Activated T-cell treated with anti-CD3 and anti-CD28 coated beads, Interleukin-2, amount 50 U/mL, for 24 hours (primary cell): Measurements from ENCODE around the gene DDX24.

Experiments used
- DNase-seq: peaks from one replicate; pipeline ENCODE4 v3.0.0-alpha.2; 2020
- H3K27ac Mint-ChIP-seq: 2 replicates; pipeline ENCODE4 v1.8.0; 2020; ENCODE audit warnings: mild to moderate bottlenecking, mixed read lengths
- H3K27me3 Mint-ChIP-seq: 2 replicates; pipeline ENCODE4 v1.8.0; 2020; ENCODE audit warnings: mixed read lengths
- H3K36me3 Mint-ChIP-seq: 2 replicates; pipeline ENCODE4 v1.8.0; 2020; ENCODE audit warnings: low read depth, mixed read lengths
- H3K4me1 Mint-ChIP-seq: 2 replicates; pipeline ENCODE4 v1.8.0; 2020; ENCODE audit warnings: low read depth, mixed read lengths
- H3K4me3 Mint-ChIP-seq: 2 replicates; pipeline ENCODE4 v1.8.0; 2020; ENCODE audit warnings: mild to moderate bottlenecking, moderate library complexity, mixed read lengths
- H3K9me3 Mint-ChIP-seq: 2 replicates; pipeline ENCODE4 v1.8.0; 2020; ENCODE audit warnings: mixed read lengths

Gene DDX24

GRCh38 chr14:94016446-94016976 is 64.5 kb downstream of the DDX24 start:
- H3K9me3 Mint-ChIP-seq: no peaks in the 10 kb centered on the region
- H3K27me3 Mint-ChIP-seq: no peaks in the 10 kb centered on the region

DNA sequence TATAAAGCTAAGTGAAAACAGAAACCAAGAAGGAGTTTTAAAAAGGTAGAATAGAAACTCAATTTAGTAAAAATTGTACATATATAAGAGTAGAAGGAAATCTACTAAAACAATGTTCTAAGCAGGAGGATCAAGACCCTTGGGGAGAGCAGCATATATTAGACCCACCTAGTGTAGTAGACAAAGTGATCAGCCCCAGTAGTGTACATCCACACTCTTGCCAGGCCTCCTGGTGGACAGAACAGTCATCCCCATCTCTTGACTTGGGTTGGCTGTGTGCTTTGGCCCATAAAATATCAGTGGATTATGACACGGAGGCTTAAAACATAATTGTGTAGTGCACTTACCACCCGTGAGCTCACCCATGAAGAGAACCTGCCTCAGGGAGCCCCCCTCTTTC is 65.8 kb downstream of the DDX24 start:
- DNase-seq: no peak
- no peak overlapping the region for H3K27ac Mint-ChIP-seq

More at GRCh38 chr14:94016446-94016976, 64.5 kb downstream of the DDX24 start:
- Mint-ChIP-seq H3K36me3 (no peaks in the 10 kb centered on the region), H3K4me1 (peaks cover 21% of the 10 kb centered on the region), H3K4me3 (no peak overlapping the region), H3K27ac (no peak overlapping the region)
- DNase-seq: no peak

DNA sequence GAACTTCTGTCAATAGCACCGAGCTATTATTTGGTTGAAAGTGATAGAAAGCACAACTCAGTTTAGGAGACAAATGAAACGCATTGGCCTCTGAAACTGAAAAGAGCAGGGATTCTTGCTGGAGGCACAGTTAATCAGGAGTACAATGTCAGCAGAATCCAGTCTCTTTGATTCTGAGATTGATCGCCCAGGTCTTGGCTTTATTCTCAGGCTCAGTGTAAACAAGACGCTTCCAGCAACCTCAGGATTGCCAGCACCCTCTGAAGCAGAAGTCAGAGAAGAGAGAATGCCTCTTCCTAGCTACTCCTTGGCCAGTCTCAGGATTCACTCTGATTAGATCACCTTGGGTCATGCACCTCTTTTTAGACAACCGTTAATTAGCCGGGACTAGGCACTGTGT is 66.6 kb downstream of the DDX24 start:
- Mint-ChIP-seq H3K36me3 (no peaks in the 10 kb centered on the region), H3K27me3 (no peaks in the 10 kb centered on the region), H3K27ac (no peak overlapping the region), H3K4me1 (peaks cover 27% of the 10 kb centered on the region), H3K9me3 (no peaks in the 10 kb centered on the region), H3K4me3 (no peak overlapping the region)
- no peak for DNase-seq

More for the DNA sequence above, 65.8 kb downstream of the DDX24 start:
- H3K36me3 Mint-ChIP-seq: no peaks in the 10 kb centered on the region
- H3K4me1 Mint-ChIP-seq: peaks cover 20% of the 10 kb centered on the region
- H3K9me3 Mint-ChIP-seq: no peaks in the 10 kb centered on the region
- H3K27me3 Mint-ChIP-seq: no peaks in the 10 kb centered on the region
- no peak overlapping the region for H3K4me3 Mint-ChIP-seq

DNA sequence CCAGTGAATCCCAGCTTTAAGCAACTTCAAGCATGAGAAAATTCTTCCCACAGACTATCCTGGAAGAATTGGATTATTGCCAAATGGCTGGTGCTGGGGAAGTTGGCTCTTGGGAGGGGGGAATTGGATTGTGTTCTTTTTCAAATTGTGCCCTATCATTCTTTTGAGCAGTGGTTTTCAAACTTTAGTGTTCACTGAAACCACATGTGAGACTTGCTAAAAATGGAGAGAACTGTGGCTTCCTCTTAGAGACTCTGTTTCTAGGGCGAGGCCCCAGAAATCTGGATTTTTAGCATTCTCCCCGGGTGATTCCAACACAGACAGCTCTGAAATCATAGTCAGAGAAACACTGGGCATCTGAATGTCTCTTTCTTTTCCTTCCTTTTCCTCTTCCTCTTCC is 69.2 kb downstream of the DDX24 start:
- H3K27me3 Mint-ChIP-seq: no peaks in the 10 kb centered on the region
- H3K4me1 Mint-ChIP-seq: peaks cover 42% of the 10 kb centered on the region
- peak overlapping the region; percentile 26 for H3K27ac Mint-ChIP-seq
- H3K36me3 Mint-ChIP-seq: no peaks in the 10 kb centered on the region
- no peak for DNase-seq
- no peak overlapping the region for H3K4me3 Mint-ChIP-seq
- no peaks in the 10 kb centered on the region for H3K9me3 Mint-ChIP-seq

DNA sequence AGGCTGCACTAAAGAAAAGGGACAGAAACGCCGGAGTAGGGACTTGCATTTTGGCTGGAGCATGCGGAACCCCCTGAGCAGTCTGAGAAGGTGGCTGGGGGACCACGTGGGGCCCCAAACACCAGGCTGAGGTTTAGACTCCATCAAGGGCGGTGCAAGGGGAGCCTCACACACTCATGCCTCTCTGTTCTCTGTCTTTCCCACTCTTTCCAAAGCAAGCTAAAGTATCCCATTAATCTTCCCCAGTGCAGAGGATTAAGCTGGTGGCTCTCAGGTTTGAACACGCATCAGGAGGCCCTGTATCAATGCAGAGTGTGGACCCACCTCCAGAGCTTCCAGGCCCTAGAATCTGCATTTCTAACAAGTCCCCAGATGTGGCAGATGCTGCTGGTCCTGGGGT is 70.4 kb downstream of the DDX24 start:
- H3K9me3 Mint-ChIP-seq: no peaks in the 10 kb centered on the region
- H3K36me3 Mint-ChIP-seq: no peaks in the 10 kb centered on the region
- no peaks in the 10 kb centered on the region for H3K27me3 Mint-ChIP-seq
- H3K27ac Mint-ChIP-seq: no peak overlapping the region
- DNase-seq: no peak
- peaks cover 42% of the 10 kb centered on the region for H3K4me1 Mint-ChIP-seq
- H3K4me3 Mint-ChIP-seq: no peak overlapping the region

DNA sequence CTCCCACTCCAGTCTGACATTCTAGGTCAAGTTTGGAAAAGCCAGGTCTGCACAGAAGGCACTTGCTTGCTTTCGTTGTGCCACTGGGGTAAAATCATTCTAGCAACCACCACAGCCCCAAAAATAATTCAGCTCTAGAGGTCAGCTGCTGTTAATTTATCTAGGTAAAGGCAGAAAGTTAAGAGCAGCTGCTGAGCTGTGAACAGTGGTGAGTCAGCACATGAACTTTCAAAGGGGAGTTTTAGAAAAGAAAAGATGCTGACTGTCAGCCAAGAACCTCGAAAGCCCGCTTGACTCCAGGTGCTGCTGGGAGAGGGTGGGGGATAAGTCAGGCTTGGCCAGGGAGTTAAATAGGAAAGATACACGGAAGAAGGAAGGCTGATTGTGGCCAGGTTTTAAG is 71.2 kb downstream of the DDX24 start:
- Mint-ChIP-seq H3K9me3 (no peaks in the 10 kb centered on the region), H3K4me1 (peaks cover 42% of the 10 kb centered on the region), H3K27me3 (no peaks in the 10 kb centered on the region), H3K4me3 (no peak overlapping the region), H3K27ac (peak overlapping the region; percentile 8), H3K36me3 (no peaks in the 10 kb centered on the region)
- DNase-seq: no peak

DNA sequence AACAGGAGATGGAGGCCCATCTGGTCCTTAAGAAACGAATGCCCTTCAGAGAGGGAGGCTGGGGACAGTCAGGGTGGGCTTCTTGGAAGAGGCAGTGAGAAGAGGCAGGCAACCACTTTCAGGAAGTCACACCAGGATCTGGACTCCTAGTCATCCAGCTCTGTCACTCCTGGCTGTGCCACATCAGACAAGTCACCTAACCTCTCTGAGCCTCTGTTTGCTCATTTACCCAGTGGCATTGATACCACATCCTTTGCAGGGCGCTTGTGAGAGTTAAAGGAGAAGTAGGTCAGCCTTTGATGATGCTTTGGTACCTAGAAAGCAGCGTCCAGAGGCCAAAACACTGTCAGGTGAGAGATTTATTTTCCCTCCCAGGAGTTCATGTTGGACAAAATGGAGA is 72.8 kb downstream of the DDX24 start:
- Mint-ChIP-seq H3K27me3 (no peaks in the 10 kb centered on the region), H3K9me3 (no peaks in the 10 kb centered on the region), H3K4me1 (peaks cover 42% of the 10 kb centered on the region), H3K36me3 (no peaks in the 10 kb centered on the region), H3K4me3 (no peak overlapping the region), H3K27ac (peak overlapping the region; percentile 8)
- DNase-seq: no peak

GRCh38 chr14:94005324-94006073 is 75.5 kb downstream of the DDX24 start:
- H3K27me3 Mint-ChIP-seq: no peaks in the 10 kb centered on the region
- DNase-seq: no peak
- peaks cover 35% of the 10 kb centered on the region for H3K4me1 Mint-ChIP-seq
- H3K27ac Mint-ChIP-seq: no peak overlapping the region
- no peaks in the 10 kb centered on the region for H3K9me3 Mint-ChIP-seq
- no peak overlapping the region for H3K4me3 Mint-ChIP-seq
- no peaks in the 10 kb centered on the region for H3K36me3 Mint-ChIP-seq

DNA sequence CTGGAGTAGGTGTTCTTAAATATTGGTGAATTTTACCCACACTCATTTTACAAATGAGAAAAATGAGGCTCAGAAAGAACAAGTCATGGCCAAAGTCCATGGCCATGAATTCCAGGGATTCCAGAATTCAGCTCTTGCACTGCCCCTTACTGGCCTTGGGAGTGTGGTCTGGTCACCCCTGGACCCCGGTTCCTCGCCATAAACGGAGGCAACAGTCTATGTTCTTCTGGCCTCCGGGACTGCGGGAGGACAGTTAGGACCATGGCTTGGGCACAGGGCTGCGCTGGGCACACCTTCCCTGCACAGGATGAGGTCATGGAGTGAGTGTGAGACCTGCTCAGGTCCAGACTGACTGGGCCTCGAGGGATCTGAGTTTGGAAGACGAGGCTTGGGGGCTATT is 77.0 kb downstream of the DDX24 start:
- Mint-ChIP-seq H3K27me3 (no peaks in the 10 kb centered on the region), H3K27ac (no peak overlapping the region), H3K4me1 (peaks cover 29% of the 10 kb centered on the region), H3K36me3 (no peaks in the 10 kb centered on the region), H3K4me3 (no peak overlapping the region), H3K9me3 (no peaks in the 10 kb centered on the region)
- DNase-seq: no peak

DNA sequence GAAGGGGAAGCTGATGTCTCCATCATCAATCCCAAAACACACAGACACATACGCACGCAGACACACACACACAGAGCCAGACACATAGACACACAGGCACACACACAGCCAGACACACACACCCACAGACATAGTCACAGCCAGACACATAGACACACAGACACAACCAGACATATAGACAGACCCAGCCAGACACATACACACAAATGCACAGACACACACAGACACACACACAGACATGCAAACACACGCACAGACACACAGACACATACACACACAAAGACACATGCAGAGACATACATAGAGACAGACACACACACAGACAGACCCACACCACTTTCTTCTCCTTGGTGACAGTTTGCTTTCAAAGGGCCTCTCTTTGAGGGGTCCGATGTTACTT is 77.6 kb downstream of the DDX24 start:
- no peak overlapping the region for H3K4me3 Mint-ChIP-seq
- no peak overlapping the region for H3K27ac Mint-ChIP-seq
- H3K9me3 Mint-ChIP-seq: no peaks in the 10 kb centered on the region
- H3K4me1 Mint-ChIP-seq: peaks cover 26% of the 10 kb centered on the region
- H3K27me3 Mint-ChIP-seq: no peaks in the 10 kb centered on the region
- H3K36me3 Mint-ChIP-seq: no peaks in the 10 kb centered on the region
- DNase-seq: no peak

DNA sequence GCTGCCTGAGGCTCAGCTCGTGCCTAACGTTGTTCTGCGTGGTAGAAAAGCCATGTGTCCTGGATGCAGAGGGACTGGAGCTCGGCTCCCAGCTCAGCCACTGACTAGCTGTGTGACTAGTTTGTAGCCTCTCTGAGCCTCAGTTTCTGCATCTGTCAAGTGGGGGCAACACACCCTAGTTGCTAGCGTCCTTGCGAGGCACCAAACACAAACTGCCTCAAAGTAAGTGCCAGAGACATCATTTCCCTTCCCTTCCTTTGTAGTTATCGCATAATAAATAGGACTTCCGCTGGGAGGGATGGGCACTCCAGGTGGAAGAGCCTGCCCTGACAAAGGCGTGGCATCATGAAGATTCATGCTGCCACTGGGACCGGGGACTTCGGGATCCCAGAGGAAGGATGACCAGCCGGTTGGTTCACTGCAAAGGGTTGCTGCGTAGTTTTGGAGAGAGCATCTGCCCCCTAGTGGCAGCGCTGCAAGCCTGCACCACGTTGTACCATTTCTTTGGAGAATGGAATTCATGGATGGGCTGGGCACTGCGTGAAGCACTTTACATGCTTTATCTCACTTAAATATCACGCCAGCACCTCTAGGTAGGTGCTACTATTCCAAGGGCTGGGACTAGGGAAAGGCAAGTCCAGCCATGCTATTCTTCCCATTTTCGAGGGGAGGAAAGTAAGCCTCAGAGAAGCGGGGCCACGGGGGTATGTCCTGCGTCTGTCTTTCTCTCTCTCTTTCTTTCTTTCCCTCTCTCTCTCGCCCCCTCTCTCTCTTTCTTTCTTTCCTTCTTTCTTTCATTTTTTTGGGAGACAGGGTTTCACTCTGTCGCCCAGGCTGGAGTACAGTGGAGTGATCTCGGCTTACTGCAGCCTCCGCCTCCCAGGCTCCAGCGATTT is 79.3 kb downstream of the DDX24 start:
- peaks cover 33% of the 10 kb centered on the region for H3K4me1 Mint-ChIP-seq
- H3K36me3 Mint-ChIP-seq: no peaks in the 10 kb centered on the region
- H3K27me3 Mint-ChIP-seq: no peaks in the 10 kb centered on the region
- H3K9me3 Mint-ChIP-seq: no peaks in the 10 kb centered on the region
- DNase-seq: peak; percentile 79
- H3K27ac Mint-ChIP-seq: peak overlapping the region; percentile 56
- H3K4me3 Mint-ChIP-seq: no peak overlapping the region

DNA sequence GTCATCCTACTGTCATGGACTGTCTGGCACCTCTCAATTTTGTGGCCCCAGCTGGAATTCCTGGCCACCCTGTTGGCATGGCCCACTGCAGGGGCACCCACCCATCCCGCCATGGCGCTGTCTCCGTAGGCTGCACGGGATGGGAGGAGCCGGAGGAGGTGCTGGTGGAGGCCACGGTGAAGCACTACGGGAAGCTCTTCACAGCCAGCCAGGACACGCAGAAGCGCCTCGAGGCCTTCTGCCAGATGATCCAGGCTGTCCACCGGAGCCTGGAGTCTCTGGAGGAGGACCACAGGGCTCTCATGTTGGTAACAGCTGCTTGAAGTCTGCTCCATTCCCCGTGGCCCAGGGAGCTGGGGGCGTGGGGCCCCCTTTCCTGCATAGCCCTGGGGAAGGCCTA is 80.0 kb downstream of the DDX24 start:
- DNase-seq: no peak
- Mint-ChIP-seq H3K9me3 (no peaks in the 10 kb centered on the region), H3K4me3 (no peak overlapping the region), H3K27me3 (no peaks in the 10 kb centered on the region), H3K27ac (no peak overlapping the region), H3K36me3 (no peaks in the 10 kb centered on the region), H3K4me1 (peaks cover 36% of the 10 kb centered on the region)

GRCh38 chr14:94000267-94000666 is 80.7 kb downstream of the DDX24 start:
- DNase-seq: no peak
- peaks cover 42% of the 10 kb centered on the region for H3K4me1 Mint-ChIP-seq
- H3K9me3 Mint-ChIP-seq: no peaks in the 10 kb centered on the region
- no peak overlapping the region for H3K27ac Mint-ChIP-seq
- H3K36me3 Mint-ChIP-seq: no peaks in the 10 kb centered on the region
- no peaks in the 10 kb centered on the region for H3K27me3 Mint-ChIP-seq
- no peak overlapping the region for H3K4me3 Mint-ChIP-seq

GRCh38 chr14:93999573-93999972 is 81.4 kb downstream of the DDX24 start:
- H3K27me3 Mint-ChIP-seq: no peaks in the 10 kb centered on the region
- no peak for DNase-seq
- H3K4me3 Mint-ChIP-seq: no peak overlapping the region
- H3K4me1 Mint-ChIP-seq: peaks cover 49% of the 10 kb centered on the region
- no peaks in the 10 kb centered on the region for H3K36me3 Mint-ChIP-seq
- H3K9me3 Mint-ChIP-seq: no peaks in the 10 kb centered on the region
- H3K27ac Mint-ChIP-seq: peak overlapping the region; percentile 22

DNA sequence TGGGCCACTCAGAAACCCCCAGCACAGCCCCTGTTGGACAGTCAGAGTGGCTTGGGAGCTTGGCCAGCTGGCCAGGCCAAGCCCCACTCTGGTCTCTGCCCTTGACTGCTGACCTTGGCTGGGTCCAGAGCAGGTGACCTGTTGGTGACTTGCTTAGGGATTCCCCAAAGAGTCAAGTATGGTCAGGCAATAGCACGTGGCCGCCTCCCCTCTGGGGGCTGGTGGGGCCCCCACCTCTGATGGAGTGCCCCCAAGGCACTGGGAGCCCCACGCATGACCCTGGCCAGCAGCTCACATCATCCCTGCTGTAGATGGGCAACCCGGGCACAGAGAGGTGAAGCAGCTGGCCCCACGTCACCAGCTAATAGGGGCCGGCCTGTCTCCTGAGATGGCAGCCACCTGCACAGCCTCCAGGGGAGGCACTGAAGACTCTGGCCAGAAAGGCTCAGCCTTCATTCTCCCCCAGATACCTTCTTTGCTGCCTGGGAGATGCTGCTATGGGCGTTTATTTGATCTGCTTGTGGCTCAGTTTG is 82.1 kb downstream of the DDX24 start:
- peak overlapping the region; percentile 22 for H3K27ac Mint-ChIP-seq
- no peaks in the 10 kb centered on the region for H3K27me3 Mint-ChIP-seq
- H3K4me3 Mint-ChIP-seq: no peak overlapping the region
- no peaks in the 10 kb centered on the region for H3K9me3 Mint-ChIP-seq
- DNase-seq: no peak
- peaks cover 56% of the 10 kb centered on the region for H3K4me1 Mint-ChIP-seq
- H3K36me3 Mint-ChIP-seq: no peaks in the 10 kb centered on the region
